Measurements from ENCODE around the gene MAML2. TPM values are rescaled to one million over a fixed set of nuclear protein-coding genes. Genes with fewer than 3 reads are reported as not detected.

The MAML2 gene
- total and polyA plus RNA-seq, 2 of the 8 experiments (the other 6 are each of a cell fraction or from before 2014, with no cell fraction given), result 3.8 to 6.6 TPM

GRCh38 chr11:96390488-96390792 lies 47.4 kb upstream of the MAML2 start:
- Histone ChIP-seq H3K14ac (ENCODE audit: insufficient read length) (no peak overlapping the region), H3K36me3 (ENCODE audit: control insufficient read depth in 2 of 4, insufficient read depth in 4 of 4, low read length in 3 of 4) (no peaks in the 10 kb centered on the region; a peak in 2 of 8 replicates), H3K4me2 (ENCODE audit: insufficient read depth in 1 of 2, low read depth in 2 of 2, low read length in 2 of 2) (peak overlapping the region; percentile 78 to 96), H4K5ac (ENCODE audit: insufficient read length, low read depth, low read length) (no peak overlapping the region), H4K8ac (ENCODE audit: extremely low read depth, insufficient read depth, low read length) (no peak overlapping the region), H3K27me3 (replicated peaks in 1 of 4; ENCODE audit: control insufficient read depth in 3 of 4, extremely low read depth in 1 of 4, insufficient read depth in 3 of 4, low read length in 3 of 4) (no peaks in the 10 kb centered on the region), H4K20me1 (replicated peaks in 1 of 2; ENCODE audit: control insufficient read depth in 1 of 2, insufficient read depth in 2 of 2, low read length in 2 of 2) (no peaks in the 10 kb centered on the region), H3K23me2 (ENCODE audit: low read depth, low read length) (peaks cover 5% of the 10 kb centered on the region), H3K18ac (ENCODE audit: extremely low read depth, low read length) (no peak overlapping the region), H2BK20ac (ENCODE audit: low read length) (no peak overlapping the region), H3K4ac (replicated peaks; ENCODE audit: insufficient read length, low read depth, low read length) (no peak overlapping the region), H2BK12ac (ENCODE audit: low read depth, low read length) (no peak overlapping the region), H3K9ac (replicated peaks in 1 of 4; ENCODE audit: extremely low read depth in 1 of 4, low read depth in 3 of 4, low read length in 3 of 4) (peak overlapping the region in 2 of 4 experiments; percentile 81 to 84; a peak in 5 of 7 replicates), H3K79me1 (ENCODE audit: low read depth, low read length) (no peaks in the 10 kb centered on the region; the same call in 1 of the 2 replicates), H2AFZ (ENCODE audit: low read length) (peak overlapping the region; percentile 65; the same call in 1 of the 2 replicates), H3K4me3 (ENCODE audit: extremely low read depth in 1 of 4, insufficient read depth in 2 of 4, low read depth in 3 of 4, low read length in 4 of 4) (peak overlapping the region; percentile 69 to 93 (median 78)), H2BK120ac (replicated peaks; ENCODE audit: low read depth, low read length) (no peak overlapping the region), H2BK15ac (ENCODE audit: low read length) (no peak overlapping the region), H3K27ac (ENCODE audit: low read depth, low read length) (no peak overlapping the region), H3K23ac (ENCODE audit: insufficient read length) (no peak overlapping the region), H3K9me3 (ENCODE audit: insufficient read depth in 2 of 2, low read depth in 1 of 2, low read length in 1 of 2) (no peaks in the 10 kb centered on the region; a peak in 2 of 4 replicates), H3K56ac (replicated peaks; ENCODE audit: insufficient read length, low read depth, low read length) (no peak overlapping the region), H3K79me2 (ENCODE audit: control insufficient read depth in 1 of 2, insufficient read depth in 2 of 2, low read length in 2 of 2) (peaks cover 0 to 19% of the 10 kb centered on the region in 2 experiments; a peak in 2 of 4 replicates), H2AK5ac (ENCODE audit: low read depth, low read length) (no peak overlapping the region), H2BK5ac (ENCODE audit: low read depth, low read length) (no peak overlapping the region), H3K4me1 (replicated peaks in 1 of 4; ENCODE audit: control insufficient read depth in 3 of 4, insufficient read depth in 4 of 4, low read length in 3 of 4) (peaks cover 0 to 2% (median under 1%) of the 10 kb centered on the region in 4 experiments; a peak in 2 of 7 replicates), H4K91ac (replicated peaks; ENCODE audit: insufficient read length, low read length) (no peak overlapping the region)
- FAIRE-seq (no peak), DNase-seq (ENCODE audit: low read depth in 1 of 2, low spot score in 2 of 2) (no peak)
- POLR2A ChIA-PET (ENCODE audit: partially characterized antibody), result interaction anchor here (0.9 to 1.5 kb wide), 3 partner anchors 375 to 600 kb away, joined by 3 to 9 read pairs (median 3); partner anchors contain the start of genes CEP57 and FAM76B
- CTCF ChIA-PET (ENCODE audit: partially characterized antibody), result interaction anchor here (0.6 to 0.7 kb wide), 3 partner anchors 47 to 512 kb away, joined by 3 read pairs; no protein-coding TSS in a partner anchor
- TF ChIP-seq KDM5A (IDR thresholded peaks at IDR 0.05; ENCODE audit: low read length), result no peak
- 75% methylated on average over 6 of the region's 6 CpGs; no CpG with 5 or more reads in 1 of the 2 experiments for WGBS, 2 experiments (ENCODE audit: extremely low coverage in 1 of 2, insufficient coverage in 1 of 2, insufficient read length in 1 of 2, insufficient replicate concordance in 2 of 2, low coverage in 1 of 2, low lambda C conversion rate in 2 of 2, missing lambda C conversion rate in 1 of 2)
